GM12872 (cell line): Measurements from ENCODE around the gene ARMH1.

Source experiments
- TF ChIP-seq, protein P1 (sequence below): IDR thresholded peaks from 3 replicates; pipeline ENCODE4 v1.5.1; 2011; ENCODE audit warnings: low read depth, mild to moderate bottlenecking, low read length, moderate library complexity; ENCODE audit not compliant: insufficient read depth

ARMH1 gene

DNA sequence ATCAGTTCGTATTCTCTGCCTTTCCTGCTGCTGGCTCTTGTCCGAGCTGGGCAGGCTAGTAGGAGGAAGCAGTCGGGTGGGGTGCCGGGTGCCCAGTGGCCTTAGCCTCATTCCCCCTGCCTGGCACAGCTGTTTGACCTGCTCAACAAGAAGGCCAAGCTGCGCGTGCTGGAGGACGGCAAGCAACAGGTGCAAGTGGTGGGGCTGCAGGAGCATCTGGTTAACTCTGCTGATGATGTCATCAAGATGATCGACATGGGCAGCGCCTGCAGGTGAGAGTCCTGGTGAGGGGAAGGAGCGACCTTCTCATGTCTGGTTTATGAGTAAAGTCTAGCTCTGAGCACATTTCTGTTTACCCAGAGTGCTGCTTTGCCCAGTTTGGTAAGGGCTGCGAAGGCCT is 84.6 kb downstream of the ARMH1 start:
- TF ChIP-seq, protein P1, sequence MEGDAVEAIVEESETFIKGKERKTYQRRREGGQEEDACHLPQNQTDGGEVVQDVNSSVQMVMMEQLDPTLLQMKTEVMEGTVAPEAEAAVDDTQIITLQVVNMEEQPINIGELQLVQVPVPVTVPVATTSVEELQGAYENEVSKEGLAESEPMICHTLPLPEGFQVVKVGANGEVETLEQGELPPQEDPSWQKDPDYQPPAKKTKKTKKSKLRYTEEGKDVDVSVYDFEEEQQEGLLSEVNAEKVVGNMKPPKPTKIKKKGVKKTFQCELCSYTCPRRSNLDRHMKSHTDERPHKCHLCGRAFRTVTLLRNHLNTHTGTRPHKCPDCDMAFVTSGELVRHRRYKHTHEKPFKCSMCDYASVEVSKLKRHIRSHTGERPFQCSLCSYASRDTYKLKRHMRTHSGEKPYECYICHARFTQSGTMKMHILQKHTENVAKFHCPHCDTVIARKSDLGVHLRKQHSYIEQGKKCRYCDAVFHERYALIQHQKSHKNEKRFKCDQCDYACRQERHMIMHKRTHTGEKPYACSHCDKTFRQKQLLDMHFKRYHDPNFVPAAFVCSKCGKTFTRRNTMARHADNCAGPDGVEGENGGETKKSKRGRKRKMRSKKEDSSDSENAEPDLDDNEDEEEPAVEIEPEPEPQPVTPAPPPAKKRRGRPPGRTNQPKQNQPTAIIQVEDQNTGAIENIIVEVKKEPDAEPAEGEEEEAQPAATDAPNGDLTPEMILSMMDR = no peak

DNA sequence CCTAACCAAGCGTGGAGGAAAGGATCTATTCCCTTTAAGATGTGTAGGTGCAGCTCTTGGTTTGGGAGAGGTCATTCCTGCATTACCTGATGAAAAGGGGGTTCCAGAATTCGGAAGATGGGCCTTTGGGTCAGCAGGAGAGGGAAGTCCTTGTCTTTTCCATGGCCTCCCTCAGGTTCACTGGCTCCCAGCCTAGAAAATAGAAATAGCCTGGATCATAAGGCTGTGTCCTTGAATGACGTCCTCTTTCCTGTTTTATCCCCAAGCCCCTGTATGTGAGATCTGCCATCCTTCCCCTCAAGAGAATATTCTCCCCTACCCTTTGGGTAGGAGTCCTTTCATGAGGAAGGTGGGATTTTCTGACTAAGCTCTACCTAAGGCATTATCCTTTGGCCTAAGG is 86.4 kb downstream of the ARMH1 start:
- TF ChIP-seq, protein P1 = no peak
